ENCODE measurements around the gene NT5C3B. TPM values are rescaled to one million over a fixed set of nuclear protein-coding genes. Genes with fewer than 3 reads are reported as not detected.
"Not testable (repeated sequence)": the region's sequence is repeated elsewhere in the genome, so short reads cannot be mapped to it uniquely, and the experiment has no call there.

NT5C3B gene
- total RNA-seq, 2 donors from 2014 or later = 62.1 to 69.7 TPM

DNA sequence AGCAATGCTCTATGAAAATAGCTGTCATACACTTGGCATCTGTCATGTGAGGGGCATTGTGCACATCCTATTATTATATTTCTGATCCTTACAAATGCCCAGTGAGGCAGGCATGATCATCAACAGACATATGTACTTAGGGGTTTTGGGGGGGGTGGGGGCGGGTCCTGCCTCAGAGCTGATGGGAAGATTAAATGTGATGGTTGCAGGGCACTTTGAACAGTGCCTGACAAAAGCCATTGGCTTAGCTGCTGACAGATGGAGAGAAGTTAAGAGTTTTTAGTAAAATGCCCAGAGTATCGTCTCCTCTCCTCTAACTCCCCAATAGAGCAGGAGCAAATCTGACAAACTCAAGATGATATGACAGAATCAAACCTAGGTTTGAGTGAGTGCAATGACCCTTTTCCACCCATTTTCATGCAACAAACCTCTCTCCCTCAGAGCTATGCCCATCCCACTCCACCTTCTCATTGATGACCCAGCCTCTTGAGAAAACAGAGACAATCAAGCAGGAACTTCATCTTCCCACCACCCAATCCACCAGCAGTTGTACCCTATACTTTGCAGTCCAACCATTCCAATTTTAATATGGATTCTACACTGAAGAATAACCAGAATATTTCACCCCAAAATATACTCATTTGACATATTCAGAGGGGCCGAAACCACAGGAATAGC is 24.4 kb upstream of the NT5C3B start:
- Histone ChIP-seq H3K27me3 (replicated peaks; ENCODE audit: insufficient read depth) (no peaks in the 10 kb centered on the region), H3K4me3 (no peak overlapping the region), H3K36me3 (no peaks in the 10 kb centered on the region), H3K9me3 (no peaks in the 10 kb centered on the region), H3K27ac (no peak overlapping the region), H3K4me1 (ENCODE audit: control insufficient read depth in 1 of 2, low read depth in 2 of 2) (peaks cover 18 to 20% of the 10 kb centered on the region in 2 donors)
- DNase-seq (ENCODE audit: low spot score) = no peak
- no peak for ATAC-seq (ENCODE audit: insufficient number of reproducible peaks, low FRiP score, low read depth)
- TF ChIP-seq, protein P1, sequence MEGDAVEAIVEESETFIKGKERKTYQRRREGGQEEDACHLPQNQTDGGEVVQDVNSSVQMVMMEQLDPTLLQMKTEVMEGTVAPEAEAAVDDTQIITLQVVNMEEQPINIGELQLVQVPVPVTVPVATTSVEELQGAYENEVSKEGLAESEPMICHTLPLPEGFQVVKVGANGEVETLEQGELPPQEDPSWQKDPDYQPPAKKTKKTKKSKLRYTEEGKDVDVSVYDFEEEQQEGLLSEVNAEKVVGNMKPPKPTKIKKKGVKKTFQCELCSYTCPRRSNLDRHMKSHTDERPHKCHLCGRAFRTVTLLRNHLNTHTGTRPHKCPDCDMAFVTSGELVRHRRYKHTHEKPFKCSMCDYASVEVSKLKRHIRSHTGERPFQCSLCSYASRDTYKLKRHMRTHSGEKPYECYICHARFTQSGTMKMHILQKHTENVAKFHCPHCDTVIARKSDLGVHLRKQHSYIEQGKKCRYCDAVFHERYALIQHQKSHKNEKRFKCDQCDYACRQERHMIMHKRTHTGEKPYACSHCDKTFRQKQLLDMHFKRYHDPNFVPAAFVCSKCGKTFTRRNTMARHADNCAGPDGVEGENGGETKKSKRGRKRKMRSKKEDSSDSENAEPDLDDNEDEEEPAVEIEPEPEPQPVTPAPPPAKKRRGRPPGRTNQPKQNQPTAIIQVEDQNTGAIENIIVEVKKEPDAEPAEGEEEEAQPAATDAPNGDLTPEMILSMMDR (IDR thresholded peaks at IDR 0.05) = no peak

- H3K27ac ChIP-seq; H3K4me3 ChIP-seq; H3K27me3 ChIP-seq (replicated peaks; ENCODE audit: insufficient read depth); H3K9me3 ChIP-seq; DNase-seq (ENCODE audit: low spot score); ATAC-seq (ENCODE audit: insufficient number of reproducible peaks, low FRiP score, low read depth): not testable (repeated sequence)
- peaks cover 18% of the 10 kb centered on the region for H3K36me3 ChIP-seq
- peaks cover 9 to 36% of the 10 kb centered on the region in 2 donors for H3K4me1 ChIP-seq (ENCODE audit: control insufficient read depth in 1 of 2, low read depth in 2 of 2)
Measured at GRCh38 chr17:41851382-41851781, 15.3 kb upstream of the NT5C3B start.

GRCh38 chr17:41849251-41849990 is 13.4 kb upstream of the NT5C3B start:
- Histone ChIP-seq H3K4me3 (no peak overlapping the region), H3K27ac (no peak overlapping the region), H3K4me1 (ENCODE audit: control insufficient read depth in 1 of 2, low read depth in 2 of 2) (peaks cover 9 to 36% of the 10 kb centered on the region in 2 donors), H3K9me3 (no peaks in the 10 kb centered on the region), H3K27me3 (replicated peaks; ENCODE audit: insufficient read depth) (no peaks in the 10 kb centered on the region), H3K36me3 (peaks cover 15% of the 10 kb centered on the region)
- DNase-seq (ENCODE audit: low spot score) (no peak), ATAC-seq (ENCODE audit: insufficient number of reproducible peaks, low FRiP score, low read depth) (no peak)
- TF ChIP-seq, protein P1 (IDR thresholded peaks at IDR 0.05) = no peak

GRCh38 chr17:41848788-41849187 is 12.8 kb upstream of the NT5C3B start:
- H3K9me3 ChIP-seq = no peaks in the 10 kb centered on the region
- ATAC-seq (ENCODE audit: insufficient number of reproducible peaks, low FRiP score, low read depth) = no peak
- TF ChIP-seq, protein P1 (IDR thresholded peaks at IDR 0.05) = no peak
- peaks cover 9 to 36% of the 10 kb centered on the region in 2 donors for H3K4me1 ChIP-seq (ENCODE audit: control insufficient read depth in 1 of 2, low read depth in 2 of 2)
- H3K36me3 ChIP-seq = peaks cover 12% of the 10 kb centered on the region
- H3K4me3 ChIP-seq = no peak overlapping the region
- H3K27ac ChIP-seq = no peak overlapping the region
- H3K27me3 ChIP-seq (replicated peaks; ENCODE audit: insufficient read depth) = no peaks in the 10 kb centered on the region
- DNase-seq (ENCODE audit: low spot score) = no peak

DNA sequence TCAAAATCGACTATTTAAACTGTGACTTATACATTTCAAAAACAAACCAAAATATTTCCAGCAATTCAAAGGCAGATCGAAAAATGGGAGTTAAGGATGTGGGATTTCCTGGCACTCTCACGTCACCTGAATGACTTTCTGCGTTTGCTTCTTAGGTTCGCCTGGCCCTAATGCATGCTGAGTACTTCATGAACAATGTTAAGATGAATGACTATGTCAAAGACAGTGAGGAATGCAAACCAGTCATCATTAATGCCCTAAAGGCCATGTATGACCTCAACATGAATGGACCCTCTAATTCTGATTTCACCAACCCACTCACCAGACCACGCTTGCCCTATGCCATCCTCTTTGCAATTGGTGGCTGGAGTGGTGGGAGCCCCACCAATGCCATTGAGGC is 8.9 kb upstream of the NT5C3B start:
- DNase-seq (ENCODE audit: low spot score) (no peak), ATAC-seq (ENCODE audit: insufficient number of reproducible peaks, low FRiP score, low read depth) (no peak)
- Histone ChIP-seq H3K4me1 (ENCODE audit: control insufficient read depth in 1 of 2, low read depth in 2 of 2) (peaks cover 9 to 21% of the 10 kb centered on the region in 2 donors), H3K36me3 (peaks cover 5% of the 10 kb centered on the region), H3K27me3 (replicated peaks; ENCODE audit: insufficient read depth) (no peaks in the 10 kb centered on the region), H3K9me3 (no peaks in the 10 kb centered on the region), H3K27ac (no peak overlapping the region), H3K4me3 (no peak overlapping the region)
- TF ChIP-seq, protein P1 (IDR thresholded peaks at IDR 0.05) = no peak

GRCh38 chr17:41840781-41841180 is 4.7 kb upstream of the NT5C3B start:
- not testable (repeated sequence) for H3K36me3 ChIP-seq; H3K27me3 ChIP-seq (replicated peaks; ENCODE audit: insufficient read depth); H3K4me1 ChIP-seq (ENCODE audit: control insufficient read depth in 1 of 2, low read depth in 2 of 2); ATAC-seq (ENCODE audit: insufficient number of reproducible peaks, low FRiP score, low read depth); H3K9me3 ChIP-seq; H3K27ac ChIP-seq; H3K4me3 ChIP-seq; DNase-seq (ENCODE audit: low spot score)

- ATAC-seq (ENCODE audit: insufficient number of reproducible peaks, low FRiP score, low read depth); H3K27me3 ChIP-seq (replicated peaks; ENCODE audit: insufficient read depth); H3K9me3 ChIP-seq; H3K36me3 ChIP-seq; H3K4me3 ChIP-seq; H3K27ac ChIP-seq; DNase-seq (ENCODE audit: low spot score): not testable (repeated sequence)
- peaks cover 5 to 15% of the 10 kb centered on the region in 2 donors for H3K4me1 ChIP-seq (ENCODE audit: control insufficient read depth in 1 of 2, low read depth in 2 of 2)
Measured at GRCh38 chr17:41839448-41839847, 3.4 kb upstream of the NT5C3B start.
